Colon (tissue), 2 donors: Measurements from ENCODE around the gene RTN4.
"Not testable (repeated sequence)": the region's sequence is repeated elsewhere in the genome, so short reads cannot be mapped to it uniquely, and the experiment has no call there.

Experiments
- FAIRE-seq: peaks from 2 replicates; lab custom pipeline; 2012; peaks lifted over from hg19 to GRCh38; lab: Jason Lieb, UNC
- donor health status: control.
- donor health status: control.

RTN4 gene

DNA sequence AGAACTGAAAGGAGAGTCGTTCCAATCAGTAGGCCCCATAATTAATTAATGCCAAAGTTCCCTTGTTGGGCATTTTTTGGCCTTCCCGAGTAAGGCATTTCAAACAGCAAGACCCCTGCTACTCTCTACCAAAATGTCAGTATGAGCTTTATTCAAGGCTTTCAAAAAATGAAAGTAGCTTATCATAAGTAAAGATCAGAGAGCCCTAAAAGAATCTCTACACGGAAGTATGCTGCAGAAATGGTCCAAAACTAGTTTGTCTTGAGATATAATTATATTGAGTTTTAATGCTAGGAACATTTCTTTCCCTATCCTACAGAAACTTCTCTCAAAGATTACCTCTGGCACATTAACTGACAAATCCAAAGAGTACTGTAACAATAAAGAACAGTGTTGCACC lies 43.9 kb downstream of the RTN4 start:
- FAIRE-seq, result no peak

- FAIRE-seq, result no peak
Measured at GRCh38 chr2:55003706-55004639, 46.3 kb downstream of the RTN4 start.

DNA sequence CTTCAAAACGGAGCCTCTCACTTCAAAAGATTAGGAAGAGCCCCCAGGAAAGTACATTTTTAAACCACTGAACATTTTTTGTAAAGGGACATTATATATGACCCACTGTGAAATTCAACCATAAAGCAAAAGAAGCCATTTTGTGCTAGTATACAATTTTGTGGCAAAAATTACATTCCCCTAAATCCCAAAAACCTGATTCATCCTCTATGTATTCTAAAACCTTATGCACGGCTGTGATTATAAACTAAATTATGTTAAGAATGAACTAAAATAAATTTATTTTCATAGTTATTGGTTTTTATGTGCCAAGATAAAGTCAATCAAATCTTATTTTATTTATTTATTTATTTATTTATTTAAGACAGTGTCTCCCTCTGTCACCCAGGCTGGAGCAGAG lies 48.5 kb downstream of the RTN4 start:
- FAIRE-seq, result no peak

- FAIRE-seq, result no peak
Measured at GRCh38 chr2:55000341-55000740, 49.9 kb downstream of the RTN4 start.

GRCh38 chr2:54999182-54999581 lies 51.1 kb downstream of the RTN4 start:
- FAIRE-seq, result no peak

DNA sequence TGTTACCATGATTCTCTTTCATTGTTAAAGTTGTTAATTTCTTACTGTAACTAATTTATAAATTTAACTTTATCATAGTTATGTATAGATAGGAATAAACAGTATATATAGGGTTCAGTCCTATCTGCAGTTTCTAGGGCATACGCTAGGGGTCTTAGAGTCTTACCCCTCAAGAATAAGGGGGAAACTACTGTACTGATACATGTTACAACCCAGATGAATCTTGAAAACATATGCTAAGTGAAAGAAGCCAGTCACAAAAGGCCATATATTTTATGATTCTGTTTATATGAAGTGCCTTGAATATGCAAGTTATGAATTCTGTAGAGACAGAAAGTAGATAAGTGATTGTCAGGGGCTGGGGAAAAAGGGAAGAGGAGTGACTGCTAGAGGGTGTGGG lies 52.4 kb downstream of the RTN4 start:
- FAIRE-seq, result no peak

DNA sequence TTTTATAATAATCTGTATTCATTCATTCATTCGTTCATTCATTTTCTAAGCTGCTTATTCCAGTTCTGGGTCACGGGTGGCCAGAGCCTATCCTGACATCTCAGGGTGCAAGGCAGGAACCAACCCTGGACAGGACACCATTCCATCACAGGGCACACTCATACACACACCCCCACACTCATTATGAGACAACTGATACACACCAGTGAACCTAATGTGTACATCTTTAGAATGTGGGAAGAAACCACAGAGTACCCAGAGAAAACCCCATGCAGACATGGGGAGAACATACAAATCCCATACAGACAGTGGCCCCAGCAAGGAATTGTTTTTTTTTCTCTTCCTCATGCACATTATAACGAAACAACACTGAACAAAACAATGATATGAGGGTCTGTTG lies 54.7 kb downstream of the RTN4 start:
- FAIRE-seq, result no peak

- not testable (repeated sequence) for FAIRE-seq
Measured at GRCh38 chr2:54990694-54991093, 59.6 kb downstream of the RTN4 start.

DNA sequence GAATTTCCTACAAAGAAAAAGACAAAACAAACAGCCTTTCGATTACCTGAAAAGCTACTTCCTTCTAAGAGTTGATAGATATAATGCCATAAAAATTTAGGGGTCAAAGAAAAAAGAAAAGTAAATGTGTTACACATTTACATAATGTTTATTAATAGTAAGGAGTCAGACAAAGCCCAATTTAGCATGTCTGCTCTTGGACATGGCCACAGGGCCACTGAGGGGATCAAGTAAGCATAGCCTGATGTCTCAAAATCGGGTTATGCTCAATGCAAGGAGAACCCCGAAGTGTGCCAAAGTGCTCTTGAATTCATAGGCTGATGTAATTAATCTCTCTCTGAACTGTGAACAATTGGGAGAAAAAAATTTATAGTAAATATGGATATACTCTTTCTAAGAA lies 61.6 kb downstream of the RTN4 start:
- FAIRE-seq, result no peak

GRCh38 chr2:54986264-54986663 lies 64.0 kb downstream of the RTN4 start:
- FAIRE-seq, result no peak

- no peak for FAIRE-seq
Measured at GRCh38 chr2:54984476-54984875, 65.8 kb downstream of the RTN4 start.

- no peak for FAIRE-seq
Measured at GRCh38 chr2:54983345-54984220, 66.7 kb downstream of the RTN4 start.

DNA sequence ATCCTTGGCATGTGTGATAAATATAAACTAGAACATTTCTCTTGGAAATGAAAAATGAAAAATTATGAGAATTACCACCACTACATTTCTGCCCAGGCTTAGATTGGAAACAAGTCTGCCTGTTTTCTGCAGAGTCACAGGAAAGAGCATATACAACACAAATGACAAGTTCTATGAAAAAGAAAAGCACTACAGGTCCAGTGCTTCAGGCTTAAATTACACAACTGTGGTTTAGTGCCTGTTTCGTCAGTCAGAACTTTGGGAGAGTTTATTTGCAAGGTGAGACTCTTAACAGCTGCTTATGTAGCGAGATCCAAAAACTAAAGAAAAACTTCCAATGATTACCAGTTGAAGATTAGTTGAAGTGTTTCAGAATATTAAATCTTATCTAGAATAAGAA lies 68.9 kb downstream of the RTN4 start:
- FAIRE-seq, result no peak

DNA sequence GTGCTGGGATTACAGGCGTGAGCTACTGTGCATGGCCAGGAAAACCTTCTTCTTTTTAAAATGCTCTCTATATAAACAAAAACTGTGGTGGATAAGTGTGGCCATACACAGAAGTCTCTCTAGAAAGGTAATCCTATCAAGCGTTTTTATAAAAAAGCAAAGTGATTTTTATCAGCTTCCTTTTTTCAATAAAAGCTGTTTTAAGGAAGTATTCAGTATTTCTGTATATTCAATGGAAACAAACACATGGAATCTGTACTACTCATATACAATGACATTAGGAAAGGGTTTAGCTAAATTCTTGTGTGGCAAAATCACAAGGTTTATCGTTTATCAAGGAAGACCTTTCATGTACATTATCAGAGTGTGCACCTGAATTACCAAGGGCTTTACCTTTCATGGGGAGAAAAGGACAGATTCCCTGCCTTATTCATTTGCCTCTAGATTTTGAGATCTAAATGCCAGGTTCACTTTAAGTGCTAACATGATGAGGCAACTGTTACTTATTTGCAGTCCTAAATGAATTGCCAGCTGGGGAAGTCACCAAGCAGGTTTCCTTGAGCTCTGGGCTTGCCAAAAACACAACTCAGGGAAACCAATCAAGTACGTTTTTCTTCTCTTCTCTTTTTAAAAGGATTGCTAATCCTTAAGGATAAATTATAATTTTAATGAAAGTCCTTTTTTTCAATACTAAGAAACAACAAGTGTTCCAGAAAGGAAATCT lies 70.8 kb downstream of the RTN4 start:
- FAIRE-seq, result no peak

- no peak for FAIRE-seq
Measured at GRCh38 chr2:54977149-54977548, 73.1 kb downstream of the RTN4 start.

DNA sequence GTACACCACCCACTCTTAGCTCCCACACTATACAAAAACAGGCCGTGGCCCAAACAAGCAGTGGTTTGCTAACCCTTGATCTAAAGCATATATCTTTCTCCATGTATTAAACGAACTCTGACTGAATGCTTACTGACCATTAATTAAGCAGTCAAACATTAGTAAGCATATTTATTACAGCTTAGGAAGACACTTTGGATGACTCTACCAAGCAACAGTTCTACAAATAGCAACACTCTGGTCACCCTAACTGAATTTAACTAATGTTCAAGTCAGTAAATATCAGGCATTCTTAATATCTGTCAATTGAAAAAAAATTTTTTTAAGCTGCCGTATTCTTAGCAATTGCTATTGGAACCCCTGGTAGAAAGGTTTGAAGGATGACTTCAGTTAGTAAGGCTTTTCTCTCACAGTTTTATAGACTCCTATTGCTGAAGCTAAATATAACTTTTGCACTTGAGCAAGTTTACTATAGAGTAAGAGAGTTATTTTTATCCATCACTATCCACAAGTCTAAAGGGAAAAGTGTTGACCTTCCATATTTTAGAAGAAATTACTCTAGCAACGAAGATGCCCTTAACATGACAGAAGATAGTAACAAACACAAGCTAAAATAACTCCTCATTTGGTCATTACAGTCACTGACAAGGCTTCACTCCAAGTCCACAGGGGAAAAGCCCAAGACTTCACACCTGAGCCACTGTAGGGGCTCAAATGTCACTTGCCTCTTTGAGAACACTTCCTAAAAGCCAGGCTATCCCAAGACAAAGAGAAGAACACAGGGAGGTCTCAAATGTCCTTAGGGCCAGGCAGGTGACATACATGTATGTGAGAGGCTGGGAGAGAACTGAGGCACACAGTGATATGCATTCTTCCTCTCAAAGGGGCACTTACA lies 74.4 kb downstream of the RTN4 start:
- FAIRE-seq, result no peak

- no peak for FAIRE-seq
Measured at GRCh38 chr2:54975175-54975574, 75.1 kb downstream of the RTN4 start.

DNA sequence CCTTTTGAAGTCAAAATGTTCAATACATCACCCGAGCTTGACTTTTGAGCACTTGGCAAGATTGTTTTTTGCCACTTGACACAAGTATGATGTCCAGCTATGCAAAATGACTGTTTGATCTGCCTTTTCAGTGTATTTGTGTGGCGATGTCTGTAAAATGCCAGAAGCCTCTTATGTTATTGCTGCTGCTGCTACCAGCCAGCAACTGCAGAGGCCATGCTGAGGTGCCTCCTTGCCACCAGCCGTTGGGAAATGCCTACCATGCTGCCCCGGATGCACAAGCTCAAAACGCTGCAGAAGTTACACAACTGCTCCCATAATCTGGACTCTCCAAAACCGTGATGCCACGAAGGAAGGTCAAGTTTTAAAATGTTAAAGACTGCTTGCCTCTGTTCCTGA lies 80.3 kb downstream of the RTN4 start:
- FAIRE-seq, result no peak

DNA sequence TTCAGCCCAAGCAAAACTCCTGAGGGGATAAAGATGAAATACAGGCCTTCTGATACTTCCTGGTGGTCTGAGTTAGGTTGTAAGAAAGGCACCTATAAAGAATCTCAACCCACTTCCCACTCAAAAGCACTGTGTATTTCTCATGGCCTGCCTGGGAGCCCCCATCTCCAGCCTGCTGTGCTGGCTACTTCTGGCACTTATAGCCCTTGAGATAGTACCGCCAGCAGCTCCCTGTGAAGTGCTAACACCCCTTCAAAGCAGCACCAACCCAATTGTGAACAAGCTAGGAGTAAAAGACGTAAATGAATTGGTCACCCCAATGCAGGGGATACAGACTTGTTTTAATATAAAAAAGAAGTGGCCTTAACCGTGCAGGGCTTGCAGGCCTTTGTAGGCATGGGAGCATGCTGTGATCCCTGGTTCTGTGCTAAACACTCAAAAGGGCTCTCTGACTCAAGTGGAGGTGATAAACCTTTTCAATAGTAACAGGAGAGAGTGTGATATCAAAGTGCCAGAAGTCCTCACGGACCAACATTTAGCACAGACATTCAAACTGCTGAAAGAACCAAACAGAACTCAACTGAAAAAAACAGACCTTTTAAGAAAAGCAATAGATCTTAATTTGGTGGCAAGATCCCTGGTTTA lies 80.8 kb downstream of the RTN4 start:
- no peak for FAIRE-seq

- FAIRE-seq, result no peak
Measured at GRCh38 chr2:54968561-54969218, 81.6 kb downstream of the RTN4 start.
